H9 (cell line): Measurements from ENCODE around the gene CBFA2T2. TPM values are rescaled to one million over a fixed set of nuclear protein-coding genes. Genes with fewer than 3 reads are reported as not detected.

ENCODE experiments used
- DNase-seq: peaks from one replicate; pipeline ENCODE4 v3.0.0-alpha.2; 2017
- H2AFZ ChIP-seq: one replicate; pipeline ENCODE4 v1.6.1; 2013; ENCODE audit warnings: mild to moderate bottlenecking, low read length, control low read depth, moderate library complexity
- H2AK5ac ChIP-seq: 2 replicates; pipeline ENCODE4 v1.6.1; 2013; ENCODE audit warnings: low read length, control low read depth, mixed read lengths; ENCODE audit not compliant: insufficient read length
- H2BK120ac ChIP-seq: one replicate; pipeline ENCODE4 v1.6.1; 2013; ENCODE audit warnings: low read depth, mild to moderate bottlenecking, low read length, control low read depth, inconsistent platforms; ENCODE audit not compliant: poor library complexity, severe bottlenecking
- H2BK12ac ChIP-seq: 2 replicates; pipeline ENCODE4 v1.6.1; 2013; ENCODE audit warnings: low read length, control low read depth, mixed read lengths, low read depth; ENCODE audit not compliant: insufficient read length
- H2BK15ac ChIP-seq: 2 replicates; pipeline ENCODE4 v1.6.1; 2013; ENCODE audit warnings: low read depth, low read length, control low read depth
- H2BK20ac ChIP-seq: one replicate; pipeline ENCODE4 v1.6.1; 2013; ENCODE audit warnings: low read depth, mild to moderate bottlenecking, low read length, control low read depth, inconsistent platforms; ENCODE audit not compliant: poor library complexity, severe bottlenecking
- H2BK5ac ChIP-seq: 2 replicates; pipeline ENCODE4 v1.6.1; 2013; ENCODE audit warnings: low read length, control low read depth, mixed read lengths; ENCODE audit not compliant: insufficient read length
- H3K14ac ChIP-seq: 2 replicates; pipeline ENCODE4 v1.6.1; 2013; ENCODE audit warnings: low read length, control low read depth; ENCODE audit not compliant: insufficient read depth
- H3K18ac ChIP-seq: 2 replicates; pipeline ENCODE4 v1.6.1; 2013; ENCODE audit warnings: low read depth, mild to moderate bottlenecking, mixed read lengths, low read length, control low read depth; ENCODE audit not compliant: insufficient read length
- H3K23ac ChIP-seq: 2 replicates; pipeline ENCODE4 v1.6.1; 2013; ENCODE audit warnings: low read length, control low read depth, mixed read lengths, low read depth; ENCODE audit not compliant: insufficient read length
- H3K23me2 ChIP-seq: 2 replicates; pipeline ENCODE4 v1.6.1; 2013; ENCODE audit warnings: low read depth, mild to moderate bottlenecking, mixed read lengths, low read length, control low read depth; ENCODE audit not compliant: insufficient read length, poor library complexity, severe bottlenecking
- H3K27ac ChIP-seq: 2 replicates; pipeline ENCODE4 v1.5.1; 2013; ENCODE audit warnings: low read length, control low read depth, mixed read lengths, low read depth; ENCODE audit not compliant: insufficient read length
- H3K27me3 ChIP-seq: 2 replicates; pipeline ENCODE4 v1.6.1; 2013; ENCODE audit warnings: low read length, control low read depth, inconsistent platforms; ENCODE audit not compliant: insufficient read depth
- H3K4ac ChIP-seq: 2 replicates; pipeline ENCODE4 v1.6.1; 2013; ENCODE audit warnings: low read depth, mild to moderate bottlenecking, control low read depth, inconsistent platforms, low read length, moderate library complexity
- H3K4me1 ChIP-seq: 2 replicates; pipeline ENCODE4 v1.6.1; 2013; ENCODE audit warnings: low read length, control low read depth, inconsistent platforms; ENCODE audit not compliant: insufficient read depth
- H3K4me2 ChIP-seq: 2 replicates; pipeline ENCODE4 v1.6.1; 2013; ENCODE audit warnings: low read length, control low read depth, mixed read lengths; ENCODE audit not compliant: insufficient read length, insufficient read depth
- H3K56ac ChIP-seq: 2 replicates; pipeline ENCODE4 v1.6.1; 2013; ENCODE audit warnings: low read depth, mild to moderate bottlenecking, mixed read lengths, low read length, control low read depth; ENCODE audit not compliant: insufficient read length
- H3K79me1 ChIP-seq: 2 replicates; pipeline ENCODE4 v1.6.1; 2013; ENCODE audit warnings: low read depth, mild to moderate bottlenecking, moderate library complexity, low read length, control low read depth, inconsistent platforms; ENCODE audit not compliant: insufficient read depth, poor library complexity, severe bottlenecking
- H3K79me2 ChIP-seq: 2 replicates; pipeline ENCODE4 v1.6.1; 2013; ENCODE audit warnings: low read length, control low read depth, inconsistent platforms; ENCODE audit not compliant: insufficient read depth
- H3K9ac ChIP-seq: 2 replicates; pipeline ENCODE4 v1.6.1; 2013; ENCODE audit warnings: low read length, control low read depth, mixed read lengths; ENCODE audit not compliant: insufficient read length; ENCODE audit errors: extremely low read depth
- H3K9me3 ChIP-seq: one replicate; pipeline ENCODE4 v1.6.1; 2013; ENCODE audit warnings: low read depth, low read length, inconsistent platforms; ENCODE audit not compliant: control insufficient read depth
- H3T11ph ChIP-seq: one replicate; pipeline ENCODE4 v1.6.1; 2013; ENCODE audit warnings: mild to moderate bottlenecking, low read length, control low read depth, inconsistent platforms
- H4K20me1 ChIP-seq: one replicate; pipeline ENCODE4 v1.6.1; 2013; ENCODE audit not compliant: control insufficient read depth, insufficient read length, insufficient read depth
- H4K5ac ChIP-seq: 2 replicates; pipeline ENCODE4 v1.6.1; 2013; ENCODE audit warnings: low read depth, mild to moderate bottlenecking, mixed read lengths, low read length, control low read depth; ENCODE audit not compliant: insufficient read length
- H4K8ac ChIP-seq: replicated peaks from 2 replicates; pipeline ENCODE4 v1.6.1; 2013; ENCODE audit warnings: low read length, control low read depth, mixed read lengths, low read depth; ENCODE audit not compliant: insufficient read length
- H4K91ac ChIP-seq: 2 replicates; pipeline ENCODE4 v1.6.1; 2013; ENCODE audit warnings: low read depth, mild to moderate bottlenecking, moderate library complexity, mixed read lengths, low read length, control low read depth; ENCODE audit not compliant: insufficient read length
- H3K27ac Mint-ChIP-seq, 3 experiments: 2 replicates in 2 of 3; 3 replicates in 1 of 3; pipeline ENCODE4 v1.8.0; 2020 to 2021; ENCODE audit warnings: mixed read lengths in 3 of 3, mild to moderate bottlenecking in 1 of 3, moderate library complexity in 1 of 3
- H3K27me3 Mint-ChIP-seq: 2 replicates; pipeline ENCODE4 v1.8.0; 2021; ENCODE audit warnings: low read depth, mild to moderate bottlenecking, moderate library complexity, mixed read lengths
- H3K36me3 Mint-ChIP-seq, 3 experiments: 2 replicates in 2 of 3; 3 replicates in 1 of 3; pipeline ENCODE4 v1.8.0; 2020 to 2021; ENCODE audit warnings: low read depth in 3 of 3, mixed read lengths in 3 of 3; ENCODE audit not compliant: insufficient read depth in 1 of 3
- H3K4me1 Mint-ChIP-seq, 2 experiments: 2 replicates each; pipeline ENCODE4 v1.8.0; 2020; ENCODE audit warnings: mixed read lengths in 2 of 2
- H3K4me3 Mint-ChIP-seq, 2 experiments: 2 replicates in 1 of 2; 3 replicates in 1 of 2; pipeline ENCODE4 v1.8.0; 2020 to 2021; ENCODE audit warnings: mild to moderate bottlenecking in 2 of 2, mixed read lengths in 2 of 2, moderate library complexity in 1 of 2
- H3K9me3 Mint-ChIP-seq, 2 experiments: 2 replicates in 1 of 2; 3 replicates in 1 of 2; pipeline ENCODE4 v1.8.0; 2020; ENCODE audit warnings: mild to moderate bottlenecking in 2 of 2, mixed read lengths in 2 of 2, moderate library complexity in 1 of 2
- CTCF ChIP-seq: fragments of 200-600 bp; sonication (generic); conservative IDR thresholded peaks from 3 replicates; pipeline ENCODE4 v1.8.0; 2021; ENCODE audit warnings: antibody characterized with exemption, mild to moderate bottlenecking
- WGBS: extraction: QIAGEN DNeasy Blood & Tissue Kit; methylation state at CpG from one replicate; pipeline ENCODE4 v1.1.7; 2013; ENCODE audit warnings: missing lambda C conversion rate, low lambda C conversion rate, mixed read lengths; ENCODE audit not compliant: insufficient read length; ENCODE audit errors: extremely low coverage; 5-methylcytosine and 5-hydroxymethylcytosine counted together
- total RNA-seq: library from RNA; stranded (reverse); gene quantifications from 2 replicates; pipeline ENCODE4 v1.2.1, GENCODE V29; 2021

The CBFA2T2 gene
- total RNA-seq, 1 experiment from 2014 or later = 11.2 TPM

GRCh38 chr20:33569802-33570391, 80.0 kb downstream of the CBFA2T2 start:
- no peak for TF ChIP-seq CTCF
- Histone ChIP-seq H3K56ac (no peak overlapping the region), H3K79me1 (no peaks in the 10 kb centered on the region), H3K23me2 (no peaks in the 10 kb centered on the region), H2BK15ac (no peak overlapping the region), H3K9ac (no peak overlapping the region), H2BK20ac (no peak overlapping the region), H3K23ac (no peak overlapping the region), H3K9me3 (no peaks in the 10 kb centered on the region), H2BK5ac (no peak overlapping the region), H3K4me1 (no peaks in the 10 kb centered on the region; the same call in 1 of the 2 replicates), H3K79me2 (no peaks in the 10 kb centered on the region), H2BK12ac (no peak overlapping the region), H3T11ph (no peak overlapping the region), H4K91ac (no peak overlapping the region), H3K18ac (no peak overlapping the region), H2BK120ac (no peak overlapping the region), H2AK5ac (no peak overlapping the region), H3K4ac (no peak overlapping the region), H4K20me1 (no peaks in the 10 kb centered on the region), H3K14ac (no peak overlapping the region), H4K5ac (no peak overlapping the region), H3K4me2 (no peak overlapping the region), H2AFZ (no peak overlapping the region), H3K27ac (no peak overlapping the region), H4K8ac (no peak overlapping the region), H3K27me3 (peaks cover 3% of the 10 kb centered on the region; the same call in 1 of the 2 replicates)
- DNase-seq = no peak
- peak overlapping the region in 1 of 2 experiments; percentile 6; a peak in 2 of 5 replicates for H3K4me3 Mint-ChIP-seq
- H3K4me1 Mint-ChIP-seq = peaks cover 38 to 43% of the 10 kb centered on the region in 2 experiments
- no peaks in the 10 kb centered on the region for H3K9me3 Mint-ChIP-seq
- peaks cover 35% of the 10 kb centered on the region for H3K27me3 Mint-ChIP-seq
- peak overlapping the region in 2 of 3 experiments; percentile 16 to 94; a peak in 2 of 7 replicates for H3K27ac Mint-ChIP-seq
- no peaks in the 10 kb centered on the region for H3K36me3 Mint-ChIP-seq
- WGBS = no CpG with 5 or more reads among the region's 5 CpGs
